ENCODE data around the gene NOVA2.

NOVA2 gene

DNA sequence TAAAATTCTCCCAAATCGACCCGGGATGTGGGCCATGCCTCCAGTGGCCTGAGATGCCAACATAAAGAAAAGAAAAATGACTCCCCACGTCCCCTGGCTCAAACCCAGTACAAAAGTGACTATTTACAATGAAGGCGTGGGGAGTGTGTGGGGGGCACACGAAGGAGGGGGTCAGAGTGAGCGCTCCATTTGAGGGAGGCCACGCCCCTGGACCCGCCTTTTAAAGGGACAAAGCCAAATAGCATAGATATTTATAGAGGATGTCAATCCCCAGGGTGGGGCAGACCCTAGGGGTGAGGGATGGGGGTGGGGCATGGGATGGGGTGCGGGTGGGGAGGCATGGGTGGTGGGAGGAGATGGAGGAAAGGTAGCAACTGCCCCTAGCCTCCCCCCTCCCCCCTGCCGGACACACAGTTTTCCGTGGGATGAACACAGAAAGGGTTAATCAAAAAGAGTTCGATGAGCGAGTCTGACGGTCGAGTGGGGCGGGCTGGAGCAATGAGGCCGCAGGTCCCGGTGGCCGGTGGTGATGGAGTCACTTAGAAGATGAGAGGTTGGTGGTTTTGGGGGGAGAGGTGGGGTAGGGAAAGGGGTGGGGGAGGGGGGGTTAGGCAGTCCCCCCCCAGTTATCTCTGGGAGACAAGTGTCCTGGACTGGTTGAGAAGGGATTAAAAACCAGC, 39.0 kb downstream of the NOVA2 start:
- H3K4me1 ChIP-seq (ENCODE audit: control insufficient read depth, low read depth, low read length) = no peaks in the 10 kb centered on the region
- H2BK15ac ChIP-seq (replicated peaks; ENCODE audit: low read depth) = no peak overlapping the region
- H3K36me3 ChIP-seq (ENCODE audit: control insufficient read depth, insufficient read depth, low read length) = no peaks in the 10 kb centered on the region
- no peak overlapping the region for H3K9ac ChIP-seq (ENCODE audit: low read length)
- H3K4ac ChIP-seq (ENCODE audit: low read depth, low read length) = no peak overlapping the region
- H2BK120ac ChIP-seq (ENCODE audit: low read depth, low read length) = no peak overlapping the region
- H3K18ac ChIP-seq (ENCODE audit: low read length) = no peak overlapping the region
- no CpG with 5 or more reads among the region's 19 CpGs for WGBS (ENCODE audit: extremely low coverage, insufficient coverage, low lambda C conversion rate)
- no peaks in the 10 kb centered on the region for H3K79me2 ChIP-seq (ENCODE audit: control insufficient read depth, insufficient read depth, low read length)
- no peak overlapping the region for H3K23ac ChIP-seq (ENCODE audit: low read length)
- no peaks in the 10 kb centered on the region for H3K79me1 ChIP-seq (ENCODE audit: low read length)
- H2BK5ac ChIP-seq (ENCODE audit: low read length) = no peak overlapping the region
- no peak overlapping the region for H3K4me3 ChIP-seq (ENCODE audit: low read length)
- no peak overlapping the region for H2AK5ac ChIP-seq (ENCODE audit: low read length)
- no peak overlapping the region for H4K8ac ChIP-seq (ENCODE audit: low read depth, low read length)
- H3K27ac ChIP-seq (ENCODE audit: low read depth, low read length) = no peak overlapping the region
- no peaks in the 10 kb centered on the region for H3K27me3 ChIP-seq (ENCODE audit: insufficient read depth, low read length, poor library complexity)
- no peak overlapping the region for H3K4me2 ChIP-seq (ENCODE audit: low read length)
- H3K56ac ChIP-seq (ENCODE audit: low read length) = no peak overlapping the region
- no peak overlapping the region for H4K5ac ChIP-seq (ENCODE audit: low read length)
- no peak for DNase-seq

DNA sequence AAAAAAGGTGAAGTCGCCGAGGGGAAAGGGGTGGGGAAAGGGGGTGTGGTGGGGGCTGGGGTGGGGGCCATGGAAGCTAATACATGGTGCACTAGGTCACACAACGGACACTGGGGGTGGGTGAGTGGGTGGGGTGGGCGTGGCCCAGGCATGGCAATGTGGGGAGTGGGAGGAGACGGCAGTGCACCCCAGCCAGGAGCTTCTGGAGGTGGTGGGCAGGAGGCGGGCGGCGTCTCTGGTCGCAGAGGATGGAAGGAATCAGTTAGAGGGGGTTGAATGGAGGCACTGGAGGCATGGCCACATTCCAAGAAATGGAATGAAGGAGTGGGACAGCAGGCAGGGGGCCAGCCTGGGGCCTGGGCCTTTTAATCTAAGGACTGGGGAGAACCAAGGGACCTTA, 39.9 kb downstream of the NOVA2 start:
- H2BK15ac ChIP-seq (replicated peaks; ENCODE audit: low read depth) = no peak overlapping the region
- H3K27ac ChIP-seq (ENCODE audit: low read depth, low read length) = no peak overlapping the region
- H3K4me2 ChIP-seq (ENCODE audit: low read length) = no peak overlapping the region
- H3K9ac ChIP-seq (ENCODE audit: low read length) = no peak overlapping the region
- H3K23ac ChIP-seq (ENCODE audit: low read length) = no peak overlapping the region
- H3K79me1 ChIP-seq (ENCODE audit: low read length) = no peaks in the 10 kb centered on the region
- H2AK5ac ChIP-seq (ENCODE audit: low read length) = no peak overlapping the region
- no peaks in the 10 kb centered on the region for H3K27me3 ChIP-seq (ENCODE audit: insufficient read depth, low read length, poor library complexity)
- H4K8ac ChIP-seq (ENCODE audit: low read depth, low read length) = no peak overlapping the region
- WGBS (ENCODE audit: extremely low coverage, insufficient coverage, low lambda C conversion rate) = no CpG with 5 or more reads among the region's 9 CpGs
- no peak overlapping the region for H3K4ac ChIP-seq (ENCODE audit: low read depth, low read length)
- no peak overlapping the region for H4K5ac ChIP-seq (ENCODE audit: low read length)
- no peaks in the 10 kb centered on the region for H3K36me3 ChIP-seq (ENCODE audit: control insufficient read depth, insufficient read depth, low read length)
- no peak overlapping the region for H2BK120ac ChIP-seq (ENCODE audit: low read depth, low read length)
- no peak overlapping the region for H3K18ac ChIP-seq (ENCODE audit: low read length)
- no peaks in the 10 kb centered on the region for H3K79me2 ChIP-seq (ENCODE audit: control insufficient read depth, insufficient read depth, low read length)
- no peak overlapping the region for H3K56ac ChIP-seq (ENCODE audit: low read length)
- H2BK5ac ChIP-seq (ENCODE audit: low read length) = no peak overlapping the region
- H3K4me1 ChIP-seq (ENCODE audit: control insufficient read depth, low read depth, low read length) = no peaks in the 10 kb centered on the region
- no peak for DNase-seq
- no peak overlapping the region for H3K4me3 ChIP-seq (ENCODE audit: low read length)

DNA sequence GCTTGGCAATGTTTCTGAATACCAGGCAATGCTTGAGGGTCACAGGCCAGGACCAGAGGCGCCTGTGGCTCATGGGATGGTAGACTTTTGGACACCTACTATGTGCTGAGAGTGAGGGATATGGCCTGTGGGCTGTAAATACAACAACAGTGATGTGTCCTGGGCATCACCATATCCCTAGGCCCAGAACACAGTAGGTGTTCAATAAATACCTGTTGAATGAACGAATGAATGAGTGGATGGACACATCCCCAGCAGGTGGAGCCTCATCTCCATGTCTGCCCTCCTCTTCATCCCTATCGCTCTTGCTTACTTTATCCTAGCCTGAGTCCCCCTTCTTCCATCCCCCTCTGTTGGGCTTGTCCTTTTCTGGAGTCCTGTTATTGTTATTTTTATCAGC, 42.6 kb downstream of the NOVA2 start:
- Histone ChIP-seq H2BK5ac (ENCODE audit: low read length) (no peak overlapping the region), H3K23ac (ENCODE audit: low read length) (no peak overlapping the region), H3K18ac (ENCODE audit: low read length) (no peak overlapping the region), H3K56ac (ENCODE audit: low read length) (no peak overlapping the region), H3K4me1 (ENCODE audit: control insufficient read depth, low read depth, low read length) (peaks cover 2% of the 10 kb centered on the region), H3K27me3 (ENCODE audit: insufficient read depth, low read length, poor library complexity) (no peaks in the 10 kb centered on the region), H4K5ac (ENCODE audit: low read length) (no peak overlapping the region), H3K4ac (ENCODE audit: low read depth, low read length) (no peak overlapping the region), H3K9ac (ENCODE audit: low read length) (no peak overlapping the region), H3K79me1 (ENCODE audit: low read length) (no peaks in the 10 kb centered on the region), H3K4me3 (ENCODE audit: low read length) (no peak overlapping the region), H4K8ac (ENCODE audit: low read depth, low read length) (no peak overlapping the region), H3K36me3 (ENCODE audit: control insufficient read depth, insufficient read depth, low read length) (no peaks in the 10 kb centered on the region), H3K79me2 (ENCODE audit: control insufficient read depth, insufficient read depth, low read length) (no peaks in the 10 kb centered on the region), H2BK15ac (replicated peaks; ENCODE audit: low read depth) (no peak overlapping the region), H3K4me2 (ENCODE audit: low read length) (no peak overlapping the region), H2AK5ac (ENCODE audit: low read length) (no peak overlapping the region), H2BK120ac (ENCODE audit: low read depth, low read length) (no peak overlapping the region), H3K27ac (ENCODE audit: low read depth, low read length) (no peak overlapping the region)
- no peak for DNase-seq
- no CpG with 5 or more reads among the region's 3 CpGs for WGBS (ENCODE audit: extremely low coverage, insufficient coverage, low lambda C conversion rate)

DNA sequence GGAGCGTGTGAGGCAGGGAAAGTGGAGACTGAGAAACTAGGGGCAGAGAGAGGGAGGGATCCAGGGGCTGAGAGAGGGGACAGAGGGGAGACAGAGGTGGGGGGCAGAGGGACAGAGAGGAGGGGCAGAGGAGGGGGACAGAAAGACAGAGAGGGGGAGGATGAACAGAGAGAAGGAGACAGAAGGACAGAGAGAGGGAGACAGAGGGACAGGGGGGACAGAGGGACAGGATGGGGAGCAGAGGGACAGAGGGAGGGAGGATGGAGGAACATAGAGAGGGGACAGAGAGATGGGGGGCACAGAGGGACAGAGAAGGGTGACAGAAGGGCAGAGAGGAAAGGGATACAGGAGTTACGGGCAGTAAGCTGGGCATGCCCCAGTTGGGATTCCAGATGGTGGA, 44.4 kb downstream of the NOVA2 start:
- Histone ChIP-seq H2AK5ac (ENCODE audit: low read length) (no peak overlapping the region), H3K9ac (ENCODE audit: low read length) (no peak overlapping the region), H3K27ac (ENCODE audit: low read depth, low read length) (no peak overlapping the region), H3K4ac (ENCODE audit: low read depth, low read length) (no peak overlapping the region), H2BK120ac (ENCODE audit: low read depth, low read length) (no peak overlapping the region), H2BK15ac (replicated peaks; ENCODE audit: low read depth) (no peak overlapping the region), H3K56ac (ENCODE audit: low read length) (no peak overlapping the region), H3K4me3 (ENCODE audit: low read length) (no peak overlapping the region), H3K27me3 (ENCODE audit: insufficient read depth, low read length, poor library complexity) (no peaks in the 10 kb centered on the region), H3K23ac (ENCODE audit: low read length) (no peak overlapping the region), H3K4me2 (ENCODE audit: low read length) (no peak overlapping the region), H4K8ac (ENCODE audit: low read depth, low read length) (no peak overlapping the region), H2BK5ac (ENCODE audit: low read length) (no peak overlapping the region), H3K18ac (ENCODE audit: low read length) (no peak overlapping the region), H3K4me1 (ENCODE audit: control insufficient read depth, low read depth, low read length) (peaks cover 2% of the 10 kb centered on the region), H3K36me3 (ENCODE audit: control insufficient read depth, insufficient read depth, low read length) (no peaks in the 10 kb centered on the region), H3K79me2 (ENCODE audit: control insufficient read depth, insufficient read depth, low read length) (no peaks in the 10 kb centered on the region), H3K79me1 (ENCODE audit: low read length) (no peaks in the 10 kb centered on the region), H4K5ac (ENCODE audit: low read length) (no peak overlapping the region)
- WGBS (ENCODE audit: extremely low coverage, insufficient coverage, low lambda C conversion rate) = no CpG with 5 or more reads among the region's 2 CpGs
- DNase-seq = no peak

DNA sequence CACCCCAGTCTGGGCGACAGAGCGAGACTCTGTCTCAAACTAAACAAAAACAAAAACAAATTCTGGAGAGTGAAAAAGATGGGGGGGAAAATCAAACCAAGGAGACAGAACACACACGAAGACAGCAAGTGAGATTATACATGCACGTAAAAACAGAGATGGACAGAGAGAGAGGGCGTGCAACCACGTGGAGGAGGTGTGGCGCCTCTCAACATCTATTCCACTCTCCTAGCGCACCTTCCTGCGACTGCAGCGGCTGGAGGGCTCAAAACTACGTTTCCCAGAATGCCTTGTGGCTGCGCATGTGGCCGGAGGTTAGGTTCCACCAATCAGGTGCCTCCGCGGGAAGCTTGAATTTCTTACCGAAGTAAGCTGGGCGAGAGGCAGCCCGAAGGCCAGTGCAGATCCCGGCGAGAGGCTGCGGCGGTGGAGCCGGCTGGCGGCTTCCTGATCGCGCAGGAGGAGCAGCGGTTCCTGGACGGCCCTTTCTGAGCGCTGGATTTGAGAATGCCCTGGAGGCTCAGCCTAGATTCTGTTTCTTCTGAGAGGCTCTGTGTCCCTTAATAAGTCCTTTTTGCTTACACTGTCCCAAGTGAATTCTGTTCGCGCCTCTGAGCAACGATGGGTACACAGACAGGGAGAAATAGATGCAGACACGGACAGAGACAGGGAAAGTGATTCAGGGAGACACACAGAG, 46.0 kb downstream of the NOVA2 start:
- H3K36me3 ChIP-seq (ENCODE audit: control insufficient read depth, insufficient read depth, low read length) = no peaks in the 10 kb centered on the region
- no peak overlapping the region for H3K4ac ChIP-seq (ENCODE audit: low read depth, low read length)
- H4K8ac ChIP-seq (ENCODE audit: low read depth, low read length) = peak overlapping the region; percentile 67
- H2AK5ac ChIP-seq (ENCODE audit: low read length) = no peak overlapping the region
- WGBS (ENCODE audit: extremely low coverage, insufficient coverage, low lambda C conversion rate) = no CpG with 5 or more reads among the region's 33 CpGs
- peak overlapping the region; percentile 88 for H3K56ac ChIP-seq (ENCODE audit: low read length)
- no peak overlapping the region for H3K23ac ChIP-seq (ENCODE audit: low read length)
- no peak overlapping the region for H2BK120ac ChIP-seq (ENCODE audit: low read depth, low read length)
- no peaks in the 10 kb centered on the region for H3K79me2 ChIP-seq (ENCODE audit: control insufficient read depth, insufficient read depth, low read length)
- H4K5ac ChIP-seq (ENCODE audit: low read length) = peak overlapping the region; percentile 71
- H3K9ac ChIP-seq (ENCODE audit: low read length) = peak overlapping the region; percentile 77
- H3K79me1 ChIP-seq (ENCODE audit: low read length) = no peaks in the 10 kb centered on the region
- peak overlapping the region; percentile 66 for H3K4me2 ChIP-seq (ENCODE audit: low read length)
- no peak overlapping the region for H2BK15ac ChIP-seq (replicated peaks; ENCODE audit: low read depth)
- peak; percentile 98 for DNase-seq
- peaks cover 2% of the 10 kb centered on the region for H3K4me1 ChIP-seq (ENCODE audit: control insufficient read depth, low read depth, low read length)
- H3K18ac ChIP-seq (ENCODE audit: low read length) = no peak overlapping the region
- H2BK5ac ChIP-seq (ENCODE audit: low read length) = no peak overlapping the region
- no peaks in the 10 kb centered on the region for H3K27me3 ChIP-seq (ENCODE audit: insufficient read depth, low read length, poor library complexity)
- no peak overlapping the region for H3K4me3 ChIP-seq (ENCODE audit: low read length)
- no peak overlapping the region for H3K27ac ChIP-seq (ENCODE audit: low read depth, low read length)
